Myocyte (in vitro differentiated cells): ENCODE measurements around the gene NKAPD1. TPM values are rescaled to one million over a fixed set of nuclear protein-coding genes. Genes with fewer than 3 reads are reported as not detected.
"Not testable (repeated sequence)": the region's sequence is repeated elsewhere in the genome, so short reads cannot be mapped to it uniquely, and the experiment has no call there.

Source experiments
- DNase-seq: peaks from one replicate; pipeline ENCODE4 v3.0.0-alpha.2; 2012; ENCODE audit warnings: low read depth
- total RNA-seq: library from RNA; depleted of rRNA; stranded (reverse); fragments of >200 nt; gene quantifications from 2 replicates; pipeline ENCODE4 v1.2.3, GENCODE V29; 2014

NKAPD1 gene
- total RNA-seq, 1 donor from 2014 or later: 20.6 TPM

DNA sequence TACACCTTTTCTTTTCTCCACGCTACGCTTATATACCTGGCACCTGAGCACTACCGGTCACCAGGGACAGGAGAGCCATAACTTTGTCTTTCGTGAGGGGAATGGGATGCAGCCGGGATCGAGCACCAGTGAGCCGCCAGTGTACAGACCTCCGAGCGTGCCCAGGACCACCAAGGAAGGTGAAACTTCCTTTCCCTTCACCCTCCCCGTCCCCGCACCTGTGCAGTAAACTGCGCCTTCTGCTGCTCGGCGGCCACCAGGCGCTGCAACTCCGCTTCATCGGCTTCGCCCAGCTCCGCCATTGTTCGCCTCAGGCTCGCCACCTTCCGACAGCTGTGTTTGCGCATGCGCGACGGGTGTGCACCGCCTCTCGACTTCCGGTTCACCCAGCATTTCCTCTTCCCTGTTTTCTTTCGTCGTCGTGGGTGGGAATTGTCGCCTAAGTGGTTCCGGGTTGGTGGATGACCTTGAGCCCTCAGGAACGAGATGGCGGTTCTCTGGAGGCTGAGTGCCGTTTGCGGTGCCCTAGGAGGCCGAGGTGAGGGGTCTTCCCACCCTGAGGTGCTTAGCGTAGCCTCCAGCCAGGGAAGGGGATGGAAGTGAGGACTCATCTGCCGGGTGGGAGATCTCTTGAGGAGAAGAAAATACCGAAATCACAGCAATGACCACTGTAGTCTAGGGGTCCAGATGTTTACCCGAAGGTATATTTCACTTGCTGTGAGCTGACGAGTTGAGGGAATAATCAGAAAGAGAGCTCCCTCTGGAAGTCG lies 12.5 kb downstream of the NKAPD1 start, which contains the start of the genes SDHD and TIMM8B:
Gene SDHD (plus strand): TSS at position 452 of the 770 bp plus-strand sequence. CDS start 35 bp downstream, at position 487.
Gene TIMM8B (minus strand): TSS at position 335 of the 770 bp plus-strand sequence. CDS start 33 bp downstream, at position 302.
- peak; percentile 99 for DNase-seq

DNA sequence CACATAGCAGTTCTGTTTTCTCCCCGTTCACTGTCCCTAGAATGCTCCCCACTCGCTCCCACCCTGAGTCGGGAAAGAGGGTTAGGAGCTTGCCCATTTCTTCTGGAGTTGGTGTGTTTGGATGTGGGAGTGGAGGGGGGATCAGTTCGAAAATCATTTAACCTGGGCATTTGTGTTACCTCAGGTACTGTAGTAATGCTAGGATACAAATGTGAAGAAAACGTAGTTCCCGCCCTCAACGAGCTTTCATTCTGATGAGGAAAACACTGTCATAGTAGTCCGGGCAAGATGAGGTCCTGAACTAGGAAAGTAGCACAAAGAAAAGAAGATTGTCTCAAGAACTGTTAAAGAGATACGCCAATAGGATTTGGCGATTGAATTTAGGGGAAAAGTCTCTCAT lies 13.1 kb downstream of the NKAPD1 start:
- no peak for DNase-seq

DNA sequence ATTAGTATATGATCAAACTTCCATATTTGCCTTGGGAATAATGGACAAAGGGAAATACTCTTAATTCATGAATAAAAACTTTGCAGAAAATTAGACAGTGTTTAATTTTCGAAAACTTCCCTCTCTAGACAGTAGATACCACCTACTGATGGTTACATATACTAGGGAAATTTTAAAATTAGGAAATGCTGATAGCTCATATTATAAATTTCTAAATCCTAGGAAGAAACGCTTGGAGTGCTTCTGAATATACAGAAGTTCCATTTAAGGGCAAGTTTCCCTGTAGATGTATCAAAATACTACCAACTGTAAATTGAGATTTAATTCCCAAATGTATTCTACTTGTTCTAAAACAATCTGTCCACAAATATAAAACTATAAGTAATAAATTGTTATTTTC lies 21.2 kb downstream of the NKAPD1 start:
- not testable (repeated sequence) for DNase-seq

DNA sequence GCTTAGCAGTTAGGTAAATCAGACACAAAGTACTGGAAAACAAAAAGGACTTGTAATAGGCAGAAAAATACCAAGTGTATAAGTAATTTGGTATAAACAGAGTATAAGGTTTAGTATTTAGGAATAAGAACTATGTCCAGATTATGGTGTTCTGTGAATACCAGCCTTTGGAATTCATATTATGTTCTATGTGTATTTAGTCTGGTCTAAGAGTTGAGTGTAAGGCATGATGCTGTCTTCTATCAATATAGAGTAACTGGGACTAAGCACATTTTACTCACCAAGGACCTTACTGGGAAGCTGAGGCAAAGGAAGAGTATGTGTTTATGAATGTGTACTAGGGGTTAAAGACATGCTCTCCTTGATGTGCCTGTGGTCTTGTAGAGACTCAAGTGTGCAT lies 22.1 kb downstream of the NKAPD1 start:
- DNase-seq: no peak

DNA sequence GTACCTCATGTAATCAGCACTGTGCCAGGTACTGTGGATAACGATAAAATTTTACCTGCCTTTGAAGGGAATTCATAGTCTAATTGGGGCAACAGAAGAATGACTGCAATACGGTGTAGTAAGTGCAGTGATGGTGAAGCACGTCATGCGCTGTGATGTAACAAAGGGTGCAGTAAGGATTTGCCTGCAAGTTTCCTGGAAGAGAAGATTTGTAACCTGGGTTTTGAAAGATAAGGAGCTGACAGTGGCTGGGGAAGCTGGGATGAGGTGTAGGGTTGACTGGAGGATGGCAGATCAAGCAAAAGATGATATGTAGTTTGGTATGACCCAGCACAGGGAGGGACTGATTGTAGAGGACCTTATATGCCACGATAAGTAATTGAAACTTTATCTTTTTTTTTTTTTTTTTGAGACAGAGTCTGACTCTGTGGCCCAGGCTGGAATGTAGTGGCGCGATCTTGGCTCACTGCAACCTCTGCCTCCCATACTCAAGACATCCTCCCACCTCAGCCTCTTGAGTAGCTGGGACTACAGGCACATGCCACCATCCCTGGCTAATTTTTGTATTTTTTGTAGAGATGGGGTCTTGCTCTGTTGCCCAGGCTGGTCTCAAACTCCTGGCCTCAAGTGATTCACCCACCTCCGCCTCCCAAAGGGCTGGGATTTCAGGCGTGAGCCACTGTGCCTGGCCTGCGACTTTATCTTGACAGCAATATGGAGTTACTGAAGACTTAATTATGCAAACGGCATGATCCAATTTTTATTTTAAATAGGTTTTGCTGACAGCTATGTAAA lies 23.8 kb downstream of the NKAPD1 start:
- DNase-seq: no peak

DNA sequence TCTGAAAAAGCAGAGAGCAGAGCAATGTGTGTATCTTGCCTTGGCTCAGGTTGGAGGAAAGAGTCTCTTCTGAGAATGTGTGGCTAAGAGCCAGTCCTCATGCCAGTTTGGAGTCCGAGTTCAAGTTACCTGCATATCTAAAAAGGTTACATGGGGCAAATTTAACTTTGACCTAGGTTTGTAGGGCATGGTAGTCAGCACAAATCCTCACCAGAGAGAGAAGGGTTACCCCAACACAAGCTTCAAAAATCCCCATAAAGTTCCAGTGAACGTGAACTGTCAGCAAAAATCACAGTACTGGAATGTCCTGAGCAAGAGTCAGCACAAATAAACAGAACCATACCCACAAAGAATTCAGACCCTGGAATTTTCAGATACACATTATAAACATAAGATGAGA lies 26.4 kb downstream of the NKAPD1 start:
- DNase-seq: no peak

DNA sequence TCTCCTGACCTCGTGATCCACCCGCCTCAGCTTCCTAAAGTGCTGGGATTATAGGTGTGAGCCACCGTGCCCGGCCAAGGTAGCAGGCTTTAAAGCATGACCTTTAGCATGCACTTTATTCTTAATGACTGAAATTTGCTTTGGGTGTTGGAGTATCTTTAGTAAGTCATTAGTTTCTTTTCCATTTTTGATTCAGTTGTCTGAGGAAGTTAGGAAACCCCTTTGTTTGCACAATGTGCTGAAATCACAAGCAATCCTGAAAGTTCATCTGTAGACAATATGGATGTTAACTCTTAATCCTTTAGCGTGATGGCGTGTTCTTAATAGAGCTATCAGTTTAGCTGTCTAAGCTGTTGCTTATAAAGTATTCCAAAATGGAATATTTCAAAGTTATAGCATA lies 29.3 kb downstream of the NKAPD1 start:
- no peak for DNase-seq

DNA sequence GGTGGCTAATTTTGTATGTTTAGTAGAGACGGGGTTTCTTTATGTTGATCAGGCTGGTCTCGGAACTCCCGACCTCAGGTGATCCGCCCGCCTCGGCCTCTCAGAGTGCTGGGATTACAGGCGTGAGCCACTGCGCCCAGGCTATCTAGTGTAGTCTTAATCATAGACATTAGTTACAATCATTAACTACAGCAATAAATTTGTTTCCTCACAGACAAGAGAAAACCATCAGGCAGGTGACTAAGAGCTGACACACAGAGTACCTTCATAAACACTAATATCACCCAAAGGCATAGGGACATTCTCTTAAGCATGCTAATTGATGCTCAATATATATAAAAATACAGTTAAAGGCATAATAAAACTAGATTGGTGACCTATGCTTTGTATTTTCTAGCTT lies 32.0 kb downstream of the NKAPD1 start:
- no peak for DNase-seq

DNA sequence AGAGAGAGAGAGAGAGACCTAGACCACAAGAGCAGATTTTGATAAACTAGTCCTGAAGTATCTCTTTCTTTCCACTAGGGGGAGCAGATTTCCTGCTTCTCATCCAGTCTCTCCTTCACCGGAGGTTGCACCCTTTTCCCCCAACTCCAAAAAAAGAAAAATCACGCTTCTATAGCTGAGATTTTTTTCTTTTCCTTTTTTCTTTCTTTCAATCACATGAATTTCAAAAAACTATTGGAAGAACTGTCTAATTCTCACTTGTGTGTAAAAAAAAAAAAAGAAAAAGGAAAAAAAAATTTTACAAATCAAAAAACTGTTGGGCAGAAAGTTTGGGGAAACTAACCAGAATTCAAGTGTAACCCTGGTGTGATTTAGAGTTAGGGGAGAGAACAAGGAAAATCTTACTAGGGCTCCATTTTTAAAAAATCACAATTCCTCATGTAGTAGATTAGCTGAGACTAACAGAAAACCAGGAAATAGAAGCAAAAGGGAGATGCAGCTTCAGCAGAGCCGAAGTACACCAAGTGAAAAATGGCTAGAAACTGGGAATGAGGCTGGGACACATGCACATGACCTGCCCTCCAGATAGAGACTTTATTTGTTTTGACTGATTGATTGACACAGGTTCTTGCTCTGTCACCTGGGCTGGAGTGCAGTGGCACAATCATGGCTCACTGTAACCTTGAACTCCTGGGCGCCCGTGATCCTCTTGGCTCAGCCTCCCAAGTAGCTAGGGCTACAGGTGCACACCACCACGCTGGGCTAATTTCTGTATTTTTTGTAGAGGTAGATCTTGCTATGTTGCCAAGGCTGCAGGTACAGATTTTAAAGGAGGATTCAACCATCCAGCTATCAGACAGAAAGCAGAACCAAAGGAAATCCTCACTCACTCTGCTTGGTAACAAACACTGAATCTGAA lies 39.7 kb downstream of the NKAPD1 start:
- peak; percentile 70 for DNase-seq

DNA sequence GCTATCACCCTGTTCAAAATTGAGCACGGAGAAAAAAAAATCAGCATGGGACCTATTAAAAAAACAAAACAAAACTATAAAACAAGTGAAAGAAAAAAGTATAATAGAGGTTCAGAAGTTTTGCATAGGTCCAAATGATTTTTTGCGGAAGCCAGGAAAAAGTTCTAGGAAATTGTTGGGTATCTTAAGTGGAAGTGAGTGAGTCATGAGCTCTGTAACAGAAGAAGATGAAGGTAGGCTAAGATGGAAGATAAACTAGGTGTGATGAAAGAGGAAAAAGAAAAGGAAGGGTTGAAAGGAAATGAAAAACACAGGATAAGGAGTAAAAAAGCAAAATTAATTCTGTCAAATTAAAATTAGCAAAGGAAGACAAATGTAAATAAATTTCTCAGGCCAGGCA lies 40.4 kb downstream of the NKAPD1 start:
- DNase-seq: no peak

DNA sequence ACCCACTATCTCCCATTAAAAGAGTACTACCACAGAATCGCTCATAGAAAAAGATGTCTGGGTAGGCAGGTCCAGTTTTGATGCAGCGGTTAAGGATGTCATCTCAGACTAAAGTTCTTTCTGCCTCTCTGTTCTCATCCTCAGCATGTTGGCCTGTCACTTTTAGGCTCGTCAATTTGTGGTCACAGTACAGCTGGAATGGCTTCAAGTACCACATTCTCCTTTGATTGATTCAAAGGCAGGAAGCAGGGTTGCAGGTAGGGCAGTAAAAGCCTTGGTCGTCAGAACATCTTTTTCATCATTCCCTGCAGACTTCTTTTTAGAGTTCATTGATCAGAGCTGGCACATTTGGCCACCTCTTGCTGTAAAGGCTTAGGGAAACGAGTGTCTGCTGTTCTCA lies 41.3 kb downstream of the NKAPD1 start:
- DNase-seq: no peak

DNA sequence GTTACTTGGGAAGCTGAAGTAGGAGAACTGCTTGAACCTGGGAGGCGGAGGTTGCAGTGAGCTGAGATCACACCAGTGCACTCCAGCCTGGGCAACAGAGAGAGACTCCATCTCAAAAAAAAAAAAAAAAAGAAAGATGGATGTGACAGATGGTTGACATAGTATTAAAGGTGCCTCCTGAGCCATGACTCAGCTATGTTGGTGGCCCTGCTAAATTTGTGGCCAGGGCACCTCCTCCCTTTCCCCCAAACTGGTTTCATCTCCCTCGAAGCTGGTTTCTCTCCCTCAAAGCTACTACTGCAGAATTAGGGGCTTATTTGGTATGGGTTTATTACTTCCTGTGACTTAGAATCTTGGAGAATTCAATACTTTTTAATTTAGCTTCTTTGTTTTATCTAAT lies 44.1 kb downstream of the NKAPD1 start:
- peak; percentile 39 for DNase-seq

DNA sequence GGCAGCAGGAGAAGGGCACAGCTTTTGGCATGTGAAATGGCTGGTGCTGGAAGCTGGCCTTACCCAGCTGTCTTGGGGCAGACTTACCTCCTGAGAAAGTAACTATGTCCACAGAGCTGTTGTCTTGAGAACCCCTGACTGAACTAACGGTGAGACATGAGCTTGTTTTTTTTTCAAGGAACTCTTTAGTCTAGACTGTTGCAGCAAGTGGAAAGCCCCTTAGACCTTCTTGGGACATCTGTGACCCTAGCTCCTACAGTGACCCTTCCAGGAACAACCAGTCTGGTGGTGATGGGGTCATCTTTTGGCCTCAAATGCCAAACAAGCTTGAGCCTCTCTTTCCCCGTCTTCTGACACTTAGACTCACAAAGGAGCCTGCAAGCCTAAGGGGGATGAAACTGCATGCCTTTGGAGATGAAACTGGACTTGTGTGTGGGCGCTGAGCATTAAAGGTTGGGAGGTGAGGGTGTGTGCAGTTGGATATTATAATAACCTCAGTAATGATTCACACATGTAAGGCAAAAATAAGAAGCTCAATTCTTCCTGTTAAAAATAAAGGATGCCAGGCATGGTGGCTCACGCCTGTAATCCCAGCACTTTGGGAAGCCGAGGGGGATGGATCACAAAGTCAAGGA lies 48.0 kb downstream of the NKAPD1 start:
- DNase-seq: no peak

DNA sequence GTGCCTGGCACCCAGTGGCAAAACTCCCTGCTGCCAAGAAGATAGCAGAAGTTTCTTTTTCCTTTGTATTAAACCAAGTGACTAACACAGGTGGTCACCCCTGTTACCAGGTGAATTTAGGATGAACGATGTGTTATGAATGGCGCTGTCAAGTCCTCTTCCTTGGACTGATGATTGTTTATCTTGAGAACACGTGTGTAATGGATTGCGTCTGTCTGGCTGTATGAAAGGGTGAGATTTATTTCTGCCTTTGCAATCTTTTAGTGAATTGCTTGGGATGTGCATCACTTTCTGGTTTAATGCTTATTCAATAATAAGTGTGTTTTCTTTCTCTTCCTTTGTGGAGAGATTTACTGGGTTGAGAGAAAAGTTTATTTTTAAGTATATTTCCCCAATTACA lies 49.0 kb downstream of the NKAPD1 start:
- DNase-seq: no peak

DNA sequence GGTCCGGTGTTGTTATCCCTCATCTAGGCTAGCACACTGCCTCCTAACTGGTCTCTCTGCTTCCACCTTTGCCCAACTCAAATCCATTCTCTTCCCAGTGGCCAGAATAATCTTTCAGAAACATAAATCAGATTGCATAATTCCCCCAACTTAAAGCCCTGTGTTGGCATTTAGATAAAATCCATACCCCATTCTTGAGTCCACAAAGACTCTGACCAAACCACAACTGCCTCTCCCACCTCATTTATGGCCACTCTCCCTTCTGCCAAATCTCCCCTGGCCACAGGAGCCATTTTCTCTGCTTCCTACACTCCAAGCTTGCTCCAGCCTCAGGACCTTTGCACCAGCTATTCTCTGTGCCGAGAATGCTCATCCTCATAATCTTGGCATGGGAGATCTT lies 53.0 kb downstream of the NKAPD1 start:
- no peak for DNase-seq

DNA sequence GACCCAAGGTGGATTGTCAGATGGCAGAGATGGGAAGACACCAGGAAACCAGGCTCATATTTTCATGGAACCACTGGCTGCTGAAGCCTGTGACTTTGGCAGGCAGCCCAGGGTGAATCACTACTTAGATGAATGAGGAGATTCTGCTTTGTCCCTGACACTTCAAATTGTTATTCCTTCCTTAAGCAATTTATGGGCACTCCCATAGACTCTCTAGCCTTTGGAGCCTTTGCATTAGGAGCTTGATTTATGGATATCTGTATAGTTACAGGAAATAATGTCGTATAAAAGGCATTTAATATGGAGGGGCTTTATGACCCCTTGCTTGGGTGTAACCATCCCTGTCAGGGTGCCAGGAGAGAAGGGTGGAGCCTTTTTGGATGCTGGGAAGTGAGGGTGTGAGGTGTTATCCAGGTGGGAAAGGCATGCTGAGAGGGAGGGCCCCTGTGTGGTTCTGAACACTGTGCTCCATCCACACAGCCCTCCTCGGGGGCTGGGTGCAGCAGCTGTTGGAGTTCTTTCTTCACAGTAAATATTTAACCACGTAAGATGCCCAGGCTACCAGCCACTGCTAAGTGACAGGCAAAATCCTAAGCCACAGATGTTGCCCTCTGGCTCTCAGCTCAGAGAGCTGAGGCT lies 54.5 kb downstream of the NKAPD1 start:
- DNase-seq: peak; percentile 87

DNA sequence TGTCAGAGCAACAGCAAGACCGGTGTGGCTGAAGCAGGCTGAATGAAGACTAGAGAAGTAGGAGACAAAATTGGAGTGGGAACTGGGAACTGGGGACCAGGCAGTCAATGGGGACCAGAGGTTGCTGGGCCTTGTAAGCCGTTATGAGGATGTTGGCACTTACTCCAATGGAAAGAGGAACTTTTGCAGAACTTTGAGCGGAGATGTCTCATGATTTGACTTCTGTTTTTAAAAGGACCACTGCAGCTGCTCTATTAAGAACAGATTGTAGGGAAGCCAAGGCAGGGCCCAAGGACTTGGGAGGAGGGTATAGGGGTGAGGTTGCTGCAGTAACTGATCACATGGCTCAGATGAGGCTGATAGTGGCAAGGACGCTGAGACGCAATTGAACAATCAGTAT lies 55.6 kb downstream of the NKAPD1 start:
- no peak for DNase-seq

DNA sequence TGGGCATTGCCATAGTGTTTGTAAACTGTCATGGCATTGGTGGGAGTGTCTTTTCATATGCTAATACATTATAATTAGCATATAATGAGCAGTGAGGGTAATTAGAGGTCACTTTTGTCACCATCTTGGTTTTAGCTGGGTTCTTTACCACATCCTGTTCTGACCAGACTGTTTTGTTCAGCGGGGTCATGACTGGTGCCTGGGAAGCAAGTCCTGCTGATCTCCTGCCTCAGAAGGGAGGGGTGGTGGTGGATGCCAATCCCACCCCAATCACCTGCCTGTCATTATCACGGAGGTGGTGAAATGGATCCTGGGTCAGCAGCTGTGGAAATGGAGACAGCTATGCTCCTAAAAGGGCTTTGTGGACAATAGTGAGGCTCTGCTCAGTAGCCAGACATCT lies 58.6 kb downstream of the NKAPD1 start:
- peak; percentile 67 for DNase-seq

DNA sequence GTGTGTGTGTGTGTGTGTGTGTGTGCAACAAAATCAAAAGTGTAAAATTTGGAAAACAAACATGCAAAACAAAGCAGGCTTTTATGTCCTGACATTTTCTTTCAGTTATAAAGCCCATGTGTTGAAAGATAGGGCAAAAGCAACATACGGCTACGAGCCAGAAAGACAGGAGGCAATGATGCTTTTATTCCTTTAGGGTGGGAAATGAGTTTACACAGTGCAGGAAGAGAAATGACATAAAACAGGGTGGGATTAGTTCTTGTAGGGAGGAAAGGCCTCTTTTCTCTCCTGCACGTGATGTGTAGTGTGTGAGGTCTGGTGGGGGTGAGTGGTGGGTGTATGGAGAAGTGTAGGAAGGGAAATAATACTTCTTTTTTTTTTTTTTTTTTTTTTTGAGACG lies 60.4 kb downstream of the NKAPD1 start:
- DNase-seq: no peak
